Urinary bladder (tissue), 4 donors: ENCODE results near the gene PRRT4. TPM values are rescaled to one million over a fixed set of nuclear protein-coding genes. Genes with fewer than 3 reads are reported as not detected.

Experiments
- DNase-seq: peaks from one replicate; pipeline ENCODE4 v3.0.0-alpha.2; 2015; ENCODE audit errors: extremely low spot score
- H3K27ac ChIP-seq: one replicate; pipeline ENCODE4 v1.5.1; 2013; ENCODE audit warnings: low read depth, mild to moderate bottlenecking, moderate library complexity
- H3K36me3 ChIP-seq: one replicate; pipeline ENCODE4 v1.6.1; 2013; ENCODE audit warnings: mild to moderate bottlenecking, moderate library complexity; ENCODE audit not compliant: insufficient read depth
- H3K4me1 ChIP-seq: one replicate; pipeline ENCODE4 v1.6.1; 2013; ENCODE audit warnings: mild to moderate bottlenecking, moderate library complexity; ENCODE audit not compliant: insufficient read depth
- H3K4me3 ChIP-seq: one replicate; pipeline ENCODE4 v1.5.1; 2013; ENCODE audit warnings: low read depth, low read length
- WGBS: extraction: QIAGEN DNeasy Blood & Tissue Kit; methylation state at CpG from one replicate; pipeline ENCODE4 v1.1.7; 2013; 5-methylcytosine and 5-hydroxymethylcytosine counted together
- polyA plus RNA-seq: library from polyadenylated mRNA; stranded (reverse); fragments of 200-250 nt; gene quantifications from one replicate; pipeline ENCODE4 v1.2.3, GENCODE V29; 2013
- total RNA-seq: library from RNA; depleted of rRNA; stranded (reverse); fragments of >200 nt; gene quantifications from one replicate; pipeline ENCODE4 v1.2.3, GENCODE V29; 2014
- donor health status: healthy with polysubstance abuse.
- donor health status: healthy.

Gene PRRT4
- total and polyA plus RNA-seq, 2 donors: 1.3 to 1.4 TPM

- DNase-seq: no peak
- Histone ChIP-seq H3K27ac (no peak overlapping the region), H3K36me3 (peaks cover 5% of the 10 kb centered on the region), H3K4me3 (no peak overlapping the region), H3K4me1 (no peaks in the 10 kb centered on the region)
- WGBS: 94% methylated on average over 9 of the region's 9 CpGs
These were observed 37.2 kb downstream of the PRRT4 start for GRCh38 chr7:128324368-128324680.

GRCh38 chr7:128323459-128324367, 37.8 kb downstream of the PRRT4 start:
- Histone ChIP-seq H3K27ac (no peak overlapping the region), H3K4me1 (no peaks in the 10 kb centered on the region), H3K36me3 (peaks cover 3% of the 10 kb centered on the region), H3K4me3 (no peak overlapping the region)
- DNase-seq: no peak
- WGBS: 85% methylated on average over 10 of the region's 10 CpGs

- H3K4me3 ChIP-seq: no peak overlapping the region
- no peak for DNase-seq
- H3K4me1 ChIP-seq: no peaks in the 10 kb centered on the region
- H3K27ac ChIP-seq: no peak overlapping the region
- H3K36me3 ChIP-seq: peaks cover 2% of the 10 kb centered on the region
These were observed 38.5 kb downstream of the PRRT4 start for GRCh38 chr7:128323040-128323439.

GRCh38 chr7:128322040-128322643, 39.3 kb downstream of the PRRT4 start:
- peaks cover 1% of the 10 kb centered on the region for H3K36me3 ChIP-seq
- 65% methylated on average over 3 of the region's 3 CpGs for WGBS
- H3K4me1 ChIP-seq: no peaks in the 10 kb centered on the region
- H3K4me3 ChIP-seq: no peak overlapping the region
- no peak for DNase-seq
- peak overlapping the region; percentile 19 for H3K27ac ChIP-seq

GRCh38 chr7:128321044-128321422, 40.5 kb downstream of the PRRT4 start:
- H3K36me3 ChIP-seq: peaks cover 4% of the 10 kb centered on the region

GRCh38 chr7:128318691-128319090, 42.8 kb downstream of the PRRT4 start:
- peaks cover 12% of the 10 kb centered on the region for H3K36me3 ChIP-seq
- DNase-seq: no peak
- no peak overlapping the region for H3K4me3 ChIP-seq
- WGBS: 85% methylated on average over 5 of the region's 5 CpGs
- no peaks in the 10 kb centered on the region for H3K4me1 ChIP-seq
- no peak overlapping the region for H3K27ac ChIP-seq

More at GRCh38 chr7:128321044-128321422, 40.5 kb downstream of the PRRT4 start:
- H3K27ac ChIP-seq: no peak overlapping the region
- no peaks in the 10 kb centered on the region for H3K4me1 ChIP-seq
- no peak overlapping the region for H3K4me3 ChIP-seq
- WGBS: 87% methylated on average over 5 of the region's 5 CpGs
- no peak for DNase-seq

- no peak for DNase-seq
- H3K27ac ChIP-seq: no peak overlapping the region
- no peaks in the 10 kb centered on the region for H3K4me1 ChIP-seq
- WGBS: 97% methylated on average over 3 of the region's 3 CpGs
- no peak overlapping the region for H3K4me3 ChIP-seq
- peaks cover 16% of the 10 kb centered on the region for H3K36me3 ChIP-seq
These were observed 50.5 kb downstream of the PRRT4 start for GRCh38 chr7:128311013-128311412.

GRCh38 chr7:128310499-128310898, 51.0 kb downstream of the PRRT4 start:
- H3K4me1 ChIP-seq: no peaks in the 10 kb centered on the region
- H3K27ac ChIP-seq: no peak overlapping the region
- DNase-seq: no peak
- peaks cover 16% of the 10 kb centered on the region for H3K36me3 ChIP-seq
- no peak overlapping the region for H3K4me3 ChIP-seq
- WGBS: 82% methylated on average over 5 of the region's 5 CpGs

GRCh38 chr7:128309976-128310375, 51.5 kb downstream of the PRRT4 start:
- WGBS: 96% methylated on average over 5 of the region's 5 CpGs
- no peaks in the 10 kb centered on the region for H3K4me1 ChIP-seq
- H3K27ac ChIP-seq: no peak overlapping the region
- H3K4me3 ChIP-seq: no peak overlapping the region
- no peak for DNase-seq
- peaks cover 15% of the 10 kb centered on the region for H3K36me3 ChIP-seq

- Histone ChIP-seq H3K4me1 (no peaks in the 10 kb centered on the region), H3K36me3 (peaks cover 8% of the 10 kb centered on the region), H3K27ac (no peak overlapping the region), H3K4me3 (no peak overlapping the region)
- DNase-seq: no peak
- 96% methylated on average over 6 of the region's 6 CpGs for WGBS
These were observed 52.4 kb downstream of the PRRT4 start for GRCh38 chr7:128309124-128309523.

GRCh38 chr7:128307061-128307460, 54.4 kb downstream of the PRRT4 start:
- no peak for DNase-seq
- H3K4me1 ChIP-seq: no peaks in the 10 kb centered on the region
- H3K27ac ChIP-seq: no peak overlapping the region
- H3K4me3 ChIP-seq: no peak overlapping the region
- H3K36me3 ChIP-seq: peaks cover 8% of the 10 kb centered on the region
- 92% methylated on average over 2 of the region's 2 CpGs for WGBS

GRCh38 chr7:128304212-128304611, 57.3 kb downstream of the PRRT4 start:
- no peaks in the 10 kb centered on the region for H3K4me1 ChIP-seq
- no peak for DNase-seq
- H3K36me3 ChIP-seq: peaks cover 8% of the 10 kb centered on the region
- H3K27ac ChIP-seq: no peak overlapping the region
- 88% methylated on average over 1 of the region's 1 CpG for WGBS
- H3K4me3 ChIP-seq: no peak overlapping the region

GRCh38 chr7:128303643-128304042, 57.8 kb downstream of the PRRT4 start:
- no peak for DNase-seq
- H3K4me3 ChIP-seq: no peak overlapping the region
- no peaks in the 10 kb centered on the region for H3K4me1 ChIP-seq
- H3K36me3 ChIP-seq: peaks cover 8% of the 10 kb centered on the region
- WGBS: 82% methylated on average over 5 of the region's 5 CpGs
- no peak overlapping the region for H3K27ac ChIP-seq

- H3K36me3 ChIP-seq: peaks cover 8% of the 10 kb centered on the region
- WGBS: 93% methylated on average over 2 of the region's 2 CpGs
- no peak overlapping the region for H3K27ac ChIP-seq
- H3K4me1 ChIP-seq: no peaks in the 10 kb centered on the region
- no peak overlapping the region for H3K4me3 ChIP-seq
- DNase-seq: no peak
These were observed 58.4 kb downstream of the PRRT4 start for GRCh38 chr7:128303133-128303532.
